SW 1271 (cell line): ENCODE data around the gene BTBD3.

ENCODE experiments used
- DNase-seq, 2 experiments: peaks; one replicate each; lab custom pipeline; 2025; lab: John Stamatoyannopoulos, UW

BTBD3 gene

DNA sequence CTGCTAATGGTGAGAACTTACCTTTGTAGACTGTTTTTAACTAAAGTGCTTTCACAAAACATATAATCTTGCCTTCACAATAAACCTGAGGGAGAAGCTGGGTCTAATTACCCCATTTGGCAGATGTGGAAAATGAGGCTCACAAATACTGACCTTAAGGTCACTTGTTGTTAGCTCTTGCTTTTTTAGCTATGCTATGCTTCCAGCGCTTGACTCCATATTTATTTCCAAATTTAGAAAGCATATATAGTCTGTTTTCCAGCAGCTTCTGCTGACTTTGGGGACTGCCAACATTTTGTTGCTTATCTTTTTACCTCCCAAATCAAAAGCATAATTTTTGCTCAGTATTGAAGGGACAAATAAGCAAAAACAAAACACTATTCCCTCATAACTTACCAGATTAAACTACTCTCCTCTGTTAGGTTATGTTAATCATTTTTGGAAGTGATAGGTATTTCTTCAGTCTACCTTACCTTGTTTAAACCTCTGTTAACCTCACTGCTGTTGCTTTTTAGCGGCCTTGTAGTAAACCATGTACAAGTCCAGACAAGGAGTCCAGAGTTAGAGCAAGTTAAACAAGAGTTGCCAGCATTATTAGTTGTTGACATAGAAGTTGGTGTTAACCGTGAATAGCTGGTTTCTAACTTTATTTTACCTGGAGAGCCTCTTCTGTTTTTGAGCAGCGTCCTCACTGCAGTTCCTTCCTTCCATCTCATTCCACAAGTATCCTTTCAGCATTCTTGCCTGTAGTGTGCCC lies 4.9 kb upstream of the BTBD3 start:
- no peak for DNase-seq

DNA sequence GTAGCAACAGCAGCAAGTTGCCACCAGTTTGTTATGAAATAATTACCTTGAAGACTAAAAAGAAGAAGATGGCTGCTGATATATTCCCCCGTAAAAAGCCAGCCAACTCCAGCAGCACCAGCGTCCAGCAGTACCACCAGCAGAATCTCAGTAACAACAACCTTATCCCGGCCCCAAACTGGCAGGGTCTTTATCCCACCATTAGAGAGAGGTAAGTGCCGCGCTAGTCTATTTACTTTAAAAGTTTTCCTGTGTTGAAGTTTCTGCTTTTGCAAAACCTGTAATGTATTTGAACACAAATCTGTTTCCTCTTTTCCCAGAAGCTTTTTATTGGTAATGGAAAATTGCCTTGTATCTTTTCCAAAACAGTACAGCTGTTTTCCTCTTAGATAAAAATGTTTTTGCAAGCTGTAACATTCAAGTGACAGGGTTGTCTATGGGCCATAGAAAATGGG lies 725 bp downstream of the BTBD3 start:
- no peak for DNase-seq

DNA sequence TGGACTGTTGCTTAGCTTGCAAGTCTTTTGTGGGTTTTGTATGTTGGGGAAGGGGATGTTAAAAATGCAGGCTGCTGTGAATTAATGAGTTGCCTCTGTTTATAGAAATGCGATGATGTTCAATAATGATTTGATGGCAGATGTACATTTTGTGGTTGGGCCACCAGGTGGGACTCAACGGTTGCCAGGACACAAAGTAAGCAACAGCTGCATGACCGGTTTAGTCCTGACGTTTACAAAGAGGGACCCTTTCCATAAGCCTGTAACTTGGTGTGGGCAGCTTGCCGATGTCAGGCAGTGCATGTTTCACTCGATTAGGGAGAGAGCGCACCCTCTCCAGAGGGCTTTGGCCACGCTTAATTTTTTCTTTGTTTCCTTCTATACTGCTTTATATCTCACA lies 1.3 kb downstream of the BTBD3 start:
- DNase-seq: no peak

DNA sequence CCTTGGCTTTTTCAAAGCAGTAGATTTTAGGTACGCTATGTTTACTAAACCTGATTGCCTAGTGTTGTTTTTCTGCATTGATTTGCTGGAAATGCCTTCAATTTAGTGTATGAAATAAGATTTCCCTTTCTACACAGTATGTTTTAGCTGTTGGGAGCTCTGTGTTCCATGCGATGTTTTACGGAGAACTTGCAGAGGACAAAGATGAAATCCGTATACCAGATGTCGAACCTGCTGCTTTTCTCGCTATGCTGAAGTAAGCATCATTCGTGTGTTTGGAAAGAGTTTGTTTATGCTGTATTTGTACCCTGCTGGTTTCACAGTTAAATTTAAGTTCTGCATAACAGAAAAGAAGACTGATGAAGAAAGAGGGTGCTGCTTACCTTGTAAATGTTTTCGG lies 1.9 kb downstream of the BTBD3 start:
- DNase-seq: no peak

DNA sequence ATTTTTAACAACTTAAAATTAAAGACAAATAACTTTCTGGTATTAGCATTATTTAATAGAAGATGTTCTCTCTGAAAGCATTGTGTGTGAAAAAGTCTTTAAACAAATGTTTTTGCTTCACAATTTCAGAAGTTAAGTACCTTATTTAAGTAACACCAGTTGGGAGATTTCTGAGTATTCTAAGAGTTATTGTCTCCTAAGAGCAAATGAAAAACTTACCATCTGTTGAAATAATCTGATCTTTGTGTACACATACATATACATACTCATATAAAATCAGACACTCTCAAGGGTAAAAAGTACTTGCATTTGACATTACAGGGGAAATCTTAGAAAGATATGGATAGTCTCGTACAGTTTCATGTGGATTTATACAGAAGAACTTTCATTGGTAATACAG lies 2.4 kb downstream of the BTBD3 start:
- no peak for DNase-seq

DNA sequence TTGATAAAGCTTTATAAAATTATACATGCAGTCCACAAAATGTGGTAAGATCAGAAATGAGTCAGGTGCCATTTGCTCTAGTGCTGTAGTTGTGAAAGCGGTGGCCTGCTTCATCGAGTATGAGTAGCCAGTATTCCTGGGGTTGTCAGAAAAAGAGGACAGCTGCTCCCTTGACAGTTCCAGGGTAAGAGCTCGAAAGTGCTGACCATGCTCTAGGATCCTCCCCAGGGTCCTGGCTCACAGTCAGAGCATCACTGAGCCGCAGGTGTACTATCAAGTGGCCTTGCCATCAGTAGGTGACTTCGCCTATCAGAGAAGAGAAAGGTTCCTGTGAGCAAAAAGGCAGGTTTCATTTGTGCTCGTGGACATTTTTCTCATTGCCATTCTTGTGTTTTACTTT lies 3.6 kb downstream of the BTBD3 start:
- no peak for DNase-seq

DNA sequence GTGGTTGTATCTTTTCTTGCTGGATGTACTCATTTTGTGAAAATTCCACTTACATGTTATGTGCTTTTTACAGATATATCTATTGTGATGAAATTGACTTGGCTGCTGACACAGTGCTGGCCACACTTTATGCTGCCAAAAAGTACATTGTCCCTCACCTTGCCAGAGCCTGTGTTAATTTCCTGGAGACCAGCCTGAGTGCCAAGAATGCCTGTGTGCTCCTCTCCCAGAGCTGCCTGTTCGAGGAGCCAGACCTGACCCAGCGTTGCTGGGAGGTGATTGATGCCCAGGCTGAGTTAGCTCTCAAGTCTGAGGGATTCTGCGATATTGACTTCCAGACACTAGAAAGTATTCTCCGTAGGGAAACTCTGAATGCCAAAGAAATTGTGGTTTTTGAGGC lies 4.9 kb downstream of the BTBD3 start:
- no peak for DNase-seq

DNA sequence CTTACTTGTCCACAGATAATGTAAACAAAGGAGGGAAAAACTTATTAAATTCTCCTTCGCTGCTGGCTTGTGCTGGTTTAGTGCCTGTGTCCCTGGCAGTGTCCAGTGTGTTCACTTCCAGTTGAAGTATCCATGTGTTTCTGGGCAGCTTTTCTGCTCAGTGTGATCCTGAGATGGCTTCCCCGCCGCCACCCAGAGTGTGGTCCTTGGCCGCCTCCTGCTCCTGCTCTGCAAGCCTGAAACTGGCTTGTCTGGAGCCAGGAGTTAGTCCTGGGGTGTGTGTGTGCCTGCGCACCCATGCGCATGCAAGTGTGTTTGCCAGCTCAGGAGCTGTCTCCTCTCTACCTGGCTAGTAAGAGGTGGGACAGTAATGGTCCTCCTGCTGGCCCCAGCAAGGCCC lies 7.2 kb downstream of the BTBD3 start:
- no peak for DNase-seq

DNA sequence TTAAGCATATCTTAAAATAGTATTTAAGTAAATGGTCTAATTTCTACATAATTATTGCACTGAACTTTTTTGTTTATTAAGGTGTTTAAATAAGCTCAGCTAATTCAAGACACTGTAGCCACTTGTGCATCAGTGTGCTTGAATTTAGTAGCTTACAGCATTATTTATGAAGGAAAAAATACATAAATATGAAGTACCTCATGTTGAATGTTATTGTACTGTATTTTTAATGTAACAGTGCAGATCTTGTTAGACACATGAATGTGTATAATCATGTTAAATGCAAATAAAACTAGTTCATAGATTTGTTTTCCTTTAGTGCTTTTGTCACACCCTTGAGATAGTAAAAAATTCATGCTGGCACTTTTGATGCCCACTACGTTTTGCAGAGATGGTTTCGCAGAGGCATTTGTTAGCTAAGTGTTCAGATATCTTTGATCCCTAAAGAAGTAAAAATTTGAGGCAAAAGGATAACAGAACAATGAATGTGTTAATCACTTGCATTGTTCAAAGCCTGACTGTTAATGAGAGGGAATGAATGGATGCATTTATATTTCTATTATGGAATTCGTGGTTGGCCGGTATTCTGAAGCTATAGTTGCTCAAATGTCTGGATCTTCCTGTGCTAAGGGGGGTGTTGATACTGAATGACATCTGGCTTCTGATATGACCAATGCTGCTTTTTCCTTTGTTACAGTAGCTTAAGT lies 8.8 kb downstream of the BTBD3 start:
- DNase-seq: no peak

DNA sequence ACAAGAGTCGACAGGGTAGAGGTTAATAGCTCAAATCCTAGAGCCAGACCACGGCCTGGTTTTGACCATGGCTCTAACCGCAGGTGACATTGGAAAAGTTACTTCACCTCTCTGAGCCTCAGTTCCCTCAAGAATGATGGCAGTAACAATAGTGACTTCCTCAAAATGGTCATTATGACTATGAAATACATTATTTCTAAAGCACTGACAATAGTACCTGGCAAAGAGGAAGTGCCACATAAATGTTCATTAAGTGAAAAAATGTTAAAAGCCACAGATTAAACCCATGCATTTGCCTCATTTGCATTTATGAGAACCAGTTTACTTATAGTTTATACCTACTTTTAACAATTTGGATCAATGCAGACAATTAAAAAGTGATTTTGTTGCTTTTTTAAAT lies 12.3 kb downstream of the BTBD3 start:
- DNase-seq: no peak

DNA sequence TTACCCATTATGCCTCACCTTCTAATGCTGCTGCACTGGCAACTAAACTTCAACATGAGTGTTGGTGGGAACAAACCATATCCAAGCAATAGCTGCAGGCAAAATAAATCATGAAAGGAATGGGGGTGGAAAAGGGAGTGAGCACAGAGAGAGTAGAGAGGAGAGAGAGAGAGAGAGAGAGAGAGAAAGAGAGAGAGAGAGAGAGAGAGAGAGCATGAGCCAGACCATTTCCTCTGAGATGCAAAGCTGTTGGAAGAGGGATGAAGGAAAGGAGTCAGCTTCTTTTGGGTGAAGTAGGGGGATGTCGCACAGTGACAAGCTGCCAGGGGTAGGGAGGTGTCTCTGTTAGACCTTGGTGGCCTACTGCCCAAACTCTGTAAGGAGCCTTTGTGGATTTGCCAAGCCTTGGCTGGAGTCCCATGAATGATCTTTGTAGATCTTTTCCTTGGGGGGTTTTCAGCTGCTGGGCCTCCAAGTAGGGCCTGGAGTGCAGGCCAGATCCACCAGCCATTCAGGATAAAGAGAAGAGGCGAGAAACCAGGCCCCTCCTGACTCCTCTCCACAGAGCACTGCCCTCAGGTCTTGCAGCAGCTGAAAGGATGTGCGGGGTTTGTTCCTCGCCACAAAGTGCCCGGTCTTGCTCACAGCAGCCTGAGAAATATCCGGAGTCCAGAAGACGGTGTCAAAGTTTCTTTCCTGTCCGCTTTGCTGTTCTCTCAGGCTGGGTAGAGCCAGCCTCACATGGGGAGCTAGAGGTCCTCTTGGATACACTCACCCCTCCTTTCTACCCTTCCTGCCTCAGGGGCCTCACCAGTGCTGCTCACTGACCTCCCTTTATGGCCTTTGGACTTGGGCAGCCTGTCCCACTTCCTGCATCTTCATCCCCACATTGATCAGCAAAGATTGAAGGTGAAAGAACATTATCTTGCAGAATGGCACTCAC lies 17.8 kb downstream of the BTBD3 start:
- DNase-seq: no peak

DNA sequence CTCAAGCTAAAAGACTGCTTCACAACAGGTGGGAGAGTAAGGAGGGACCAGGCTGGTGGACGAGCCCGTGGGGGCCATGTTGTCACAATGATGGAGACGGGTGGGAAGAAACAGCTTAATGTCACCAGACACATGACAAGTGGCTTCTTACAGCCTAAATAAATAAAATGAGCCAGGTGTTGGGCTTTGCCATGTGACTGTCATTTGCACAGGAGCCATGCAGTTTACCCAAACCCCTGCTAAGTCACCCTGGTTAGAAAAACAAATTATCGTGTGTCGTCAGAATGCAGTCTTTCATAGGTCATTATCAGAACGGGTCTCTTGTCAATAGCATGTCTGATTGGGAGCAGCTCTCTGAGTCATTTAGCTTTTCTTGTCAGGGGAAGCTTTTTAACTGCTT lies 18.5 kb downstream of the BTBD3 start:
- no peak for DNase-seq

DNA sequence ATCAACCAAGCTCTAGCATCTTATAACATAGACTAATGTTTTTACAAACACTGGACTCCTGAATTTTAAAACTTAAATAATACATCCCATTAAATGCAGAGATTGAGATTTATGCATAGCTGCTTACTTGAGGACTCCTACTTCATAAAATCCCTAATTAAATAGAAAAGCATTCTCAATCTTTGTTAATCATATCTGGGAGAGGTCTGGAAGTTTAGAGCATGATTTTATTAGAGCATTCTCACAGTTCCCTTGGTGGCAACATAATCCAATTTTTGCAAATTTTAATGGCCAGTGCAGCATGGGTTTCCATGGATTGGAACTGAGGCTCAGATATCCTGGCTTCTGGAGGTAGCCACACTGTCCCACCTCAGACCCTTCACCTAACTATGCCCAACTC lies 19.5 kb downstream of the BTBD3 start:
- DNase-seq: no peak

DNA sequence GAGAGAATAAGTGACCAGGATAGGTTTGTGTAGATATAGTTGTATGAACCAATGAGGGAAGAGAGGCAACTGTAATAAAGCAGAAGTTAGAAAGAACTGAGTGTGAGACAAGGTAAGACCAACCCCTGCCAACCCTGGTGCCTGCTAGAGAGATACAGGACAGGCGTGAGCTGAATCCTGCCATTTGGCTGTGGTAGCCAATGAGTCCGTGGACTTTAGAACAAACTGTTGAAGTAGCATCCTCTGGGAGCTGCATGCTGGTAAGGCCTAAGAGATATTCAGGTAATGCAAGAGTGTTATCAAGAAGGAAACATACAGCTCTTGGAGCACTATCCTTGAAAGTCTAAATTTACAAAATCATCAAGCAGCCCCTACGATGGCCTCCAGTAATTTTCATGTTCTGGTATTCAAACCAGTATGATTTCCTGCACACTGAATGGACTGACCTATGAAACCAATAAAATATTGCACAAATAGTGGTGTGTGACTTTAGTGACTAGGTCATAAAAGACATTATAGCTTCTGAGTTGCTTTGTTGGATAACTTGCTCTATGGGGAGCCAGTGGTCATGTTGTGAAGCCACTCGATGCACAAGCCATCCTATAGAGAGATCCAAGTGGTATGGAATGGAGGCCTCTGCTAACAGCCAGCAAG lies 24.0 kb downstream of the BTBD3 start:
- DNase-seq: no peak

DNA sequence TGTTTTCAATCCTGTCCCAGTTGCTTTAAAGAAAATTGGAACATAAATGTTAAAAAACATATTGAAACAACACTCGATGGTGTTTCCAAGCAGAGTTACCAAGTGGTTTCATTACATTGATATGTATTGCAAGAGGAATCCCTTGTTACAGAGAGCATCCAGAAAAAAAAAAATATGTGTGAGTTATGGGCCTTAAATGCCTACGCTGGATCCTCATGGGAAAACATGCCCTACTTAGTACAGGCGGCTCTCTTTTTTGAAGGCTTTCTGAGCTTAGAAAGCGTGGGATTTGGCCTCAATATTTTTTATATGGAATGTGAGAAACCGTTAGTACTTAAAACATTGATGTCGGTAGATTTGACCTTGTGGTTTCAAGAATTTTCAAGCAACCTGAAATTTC lies 26.1 kb downstream of the BTBD3 start:
- DNase-seq: no peak

DNA sequence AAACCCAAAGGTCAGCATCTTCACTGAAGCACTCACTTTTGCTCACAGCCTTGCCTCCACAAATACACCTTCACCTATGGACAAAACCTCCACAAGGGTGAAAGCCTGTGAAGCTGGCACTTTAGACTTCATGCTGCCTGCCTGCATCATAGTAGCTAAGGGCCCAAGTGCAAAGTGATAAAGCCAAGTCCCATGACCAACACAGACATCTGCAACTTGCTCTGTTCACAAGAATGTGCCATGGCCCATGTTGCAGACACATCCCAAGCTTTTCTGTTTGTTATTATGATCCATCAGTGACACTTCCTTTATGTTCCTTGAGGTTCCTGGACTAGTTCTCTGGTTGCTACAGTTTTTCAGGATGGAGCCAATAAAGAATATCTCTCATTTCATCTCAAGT lies 31.1 kb downstream of the BTBD3 start:
- DNase-seq: no peak

DNA sequence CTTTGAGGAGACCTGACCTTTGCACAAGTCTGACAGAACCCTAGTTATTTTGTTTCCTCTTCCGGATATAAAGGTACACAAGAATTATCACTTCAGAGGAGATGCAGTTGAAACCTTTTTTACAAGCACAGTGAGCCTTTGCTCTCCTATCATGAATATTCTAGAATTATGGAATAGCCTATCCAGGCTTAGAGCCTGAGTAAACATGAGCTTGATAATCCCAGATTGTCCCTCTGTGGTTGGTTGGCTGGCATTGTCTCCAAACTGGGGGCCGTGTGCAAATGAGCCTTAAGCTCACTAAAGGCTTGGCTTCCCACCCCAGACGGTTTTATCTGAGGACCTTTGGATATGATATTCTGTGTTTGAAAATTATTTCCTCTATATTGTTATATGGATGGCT lies 32.0 kb downstream of the BTBD3 start:
- DNase-seq: no peak

DNA sequence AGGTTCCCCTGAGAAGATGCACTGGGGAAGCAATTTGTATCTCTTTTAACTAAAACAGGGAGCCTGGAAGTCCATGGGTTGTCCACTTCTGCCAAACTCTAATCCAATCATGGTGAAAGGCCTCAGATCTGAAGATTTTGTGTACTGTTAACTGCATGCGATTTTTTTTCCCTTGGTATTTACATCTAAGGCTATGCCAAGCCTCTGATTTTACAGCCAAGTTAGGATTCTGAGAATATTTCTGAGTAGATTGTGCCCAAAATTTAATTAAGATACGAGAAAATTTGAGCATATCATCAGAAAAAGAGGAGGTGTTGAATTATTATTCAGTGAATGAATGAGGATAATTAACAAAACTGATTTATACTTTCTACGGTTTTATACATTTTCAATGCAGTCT lies 34.0 kb downstream of the BTBD3 start:
- no peak for DNase-seq

DNA sequence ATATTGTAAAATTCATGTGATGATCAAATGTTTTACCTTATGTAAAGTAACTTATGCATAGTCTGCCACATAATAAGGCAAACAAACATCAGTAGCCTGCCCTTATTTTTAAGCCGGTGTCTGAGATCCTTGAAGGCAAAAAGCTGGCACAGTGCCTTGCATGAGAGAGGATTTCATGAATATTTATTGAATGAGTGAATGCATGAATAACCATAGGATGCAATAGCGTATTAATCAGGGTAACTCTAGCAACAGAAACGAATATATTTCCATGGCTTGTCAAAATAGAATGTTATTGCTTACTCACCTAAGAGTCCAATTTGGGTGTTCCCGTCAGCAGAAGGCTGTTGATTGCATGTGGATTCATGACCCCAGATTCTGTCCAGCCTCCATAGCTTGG lies 34.9 kb downstream of the BTBD3 start:
- no peak for DNase-seq

DNA sequence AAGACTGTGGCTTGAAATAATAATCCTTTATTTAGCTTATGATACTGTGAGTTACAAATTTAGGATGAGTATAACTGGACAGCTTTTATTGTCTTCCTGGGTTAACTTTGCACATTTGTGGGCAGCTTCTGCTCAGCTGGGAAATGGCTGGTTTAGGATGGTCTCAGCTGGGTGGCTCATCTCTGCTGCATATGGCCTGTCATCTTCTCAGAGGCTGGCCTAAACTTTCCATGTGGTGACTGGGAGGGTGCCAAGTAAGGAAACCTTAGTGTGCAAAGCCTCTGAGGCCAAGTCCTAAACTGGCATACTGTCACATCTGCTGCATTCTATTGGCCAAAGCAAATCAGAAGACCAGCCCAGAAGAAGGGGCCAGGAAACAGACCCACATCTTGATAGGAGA lies 40.2 kb downstream of the BTBD3 start:
- DNase-seq: no peak

DNA sequence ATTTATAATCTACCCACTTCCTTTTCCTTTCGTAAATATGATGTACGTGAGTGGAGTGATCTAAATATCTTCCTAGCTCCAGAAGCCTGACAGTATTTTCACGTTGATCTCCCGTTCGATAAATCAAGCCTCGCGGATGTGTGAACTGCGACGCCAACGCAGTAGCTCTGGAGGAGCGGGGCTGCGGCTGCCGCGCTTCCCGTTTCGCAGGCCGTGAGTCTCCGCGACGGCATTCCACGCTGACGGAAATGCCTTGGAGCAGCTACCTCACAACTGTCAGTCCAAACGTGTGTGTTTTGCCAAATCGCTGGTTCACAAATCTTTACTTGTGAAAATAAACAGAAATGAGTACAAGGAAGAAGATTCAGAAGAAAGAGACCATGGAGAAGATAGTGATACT lies 41.2 kb downstream of the BTBD3 start:
- no peak for DNase-seq

DNA sequence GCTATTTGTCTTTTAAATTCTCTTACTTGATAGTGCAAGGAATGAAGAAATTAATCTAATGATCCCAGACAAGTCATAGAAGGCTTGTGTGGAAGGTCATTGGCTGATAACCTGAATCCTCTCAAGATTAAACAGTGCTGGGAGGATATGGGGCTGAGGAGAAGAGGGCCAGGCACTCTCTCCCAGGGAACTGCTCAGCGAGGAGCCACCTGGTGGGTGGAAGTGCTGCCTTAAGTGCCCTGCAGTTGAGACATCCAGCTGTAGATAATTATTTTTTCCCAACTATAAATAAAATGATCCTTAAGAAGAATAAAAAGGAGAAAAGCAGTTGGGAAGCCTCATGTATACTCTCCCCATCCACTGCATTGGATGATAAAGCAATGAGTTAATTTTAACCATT lies 47.9 kb downstream of the BTBD3 start:
- DNase-seq: no peak
